Vagina (tissue), 2 donors: ENCODE results near the gene IGFL3.

Source experiments
- CTCF ChIP-seq, 3 experiments: fragments of 450-650 bp in 2 of 3; fragments of 200-600 bp in 1 of 3; sonication (generic) in 1 of 3; IDR thresholded peaks; one replicate each; pipeline ENCODE4 v1.5.1; 2017 to 2019; ENCODE audit warnings: antibody characterized with exemption in 3 of 3, mild to moderate bottlenecking in 2 of 3, moderate library complexity in 2 of 3
- POLR2A ChIP-seq, 2 donors: fragments of 450-650 bp; IDR thresholded peaks; one replicate each; pipeline ENCODE4 v1.6.1; 2017; ENCODE audit warnings: antibody characterized with exemption in 2 of 2, mild to moderate bottlenecking in 2 of 2, moderate library complexity in 2 of 2

- no peak for TF ChIP-seq CTCF (IDR thresholded peaks at IDR 0.05)
- no peak for TF ChIP-seq POLR2A (IDR thresholded peaks at IDR 0.05)
Measured at GRCh38 chr19:46124638-46125115, at the start of gene IGFL3.
